Naive thymus-derived CD4-positive, alpha-beta T cell (primary cell): ENCODE data around the gene TMEM178B. TPM values are rescaled to one million over a fixed set of nuclear protein-coding genes. Genes with fewer than 3 reads are reported as not detected.

Experiments
- ATAC-seq: fragments of 150-1000 bp; cut with Tn5 transposase; 2 replicates; pipeline ENCODE4 v1.10.0; 2021; ENCODE audit warnings: mild to moderate bottlenecking, moderate library complexity
- CTCF ChIA-PET: fragments of 350-600 bp; sonication (Branson Sonifier 250); formaldehyde crosslinking; loops from one replicate; lab custom pipeline; 2021; ENCODE audit warnings: antibody characterized with exemption; lab: Charles Lee
- POLR2A ChIA-PET: fragments of 350-600 bp; sonication (Branson Sonifier 250); formaldehyde crosslinking; loops from one replicate; lab custom pipeline; 2021; ENCODE audit warnings: antibody characterized with exemption, inconsistent platforms; lab: Charles Lee
- DNase-seq, 9 donors: peaks; one replicate each; pipeline versions ENCODE4 v3.0.0 to v3.0.0-alpha.2; 2020 to 2022; ENCODE audit warnings: mixed read lengths in 1 of 9
- H3K27ac ChIP-seq: one replicate; pipeline ENCODE4 v1.7.0; 2013; ENCODE audit warnings: mild to moderate bottlenecking, low read depth, low read length, moderate library complexity
- H3K27me3 ChIP-seq, 2 donors: one replicate each; pipeline ENCODE4 v1.7.0; 2013; ENCODE audit warnings: low read length in 2 of 2, mild to moderate bottlenecking in 2 of 2, moderate library complexity in 2 of 2; ENCODE audit not compliant: control insufficient read depth in 2 of 2, insufficient read depth in 2 of 2
- H3K36me3 ChIP-seq, 3 experiments: 1 replicate in 2 of 3; 2 replicates in 1 of 3; pipeline ENCODE4 v1.7.0; 2013; ENCODE audit warnings: low read length in 3 of 3, mild to moderate bottlenecking in 3 of 3, moderate library complexity in 1 of 3; ENCODE audit not compliant: insufficient read depth in 3 of 3, control insufficient read depth in 2 of 3
- H3K4me1 ChIP-seq, 2 donors: one replicate each; pipeline ENCODE4 v1.7.0; 2013; ENCODE audit warnings: low read length in 2 of 2, mild to moderate bottlenecking in 2 of 2, moderate library complexity in 1 of 2; ENCODE audit not compliant: control insufficient read depth in 2 of 2, insufficient read depth in 2 of 2
- H3K4me3 ChIP-seq: 2 replicates; pipeline ENCODE4 v1.7.0; 2013; ENCODE audit warnings: mild to moderate bottlenecking, low read length
- H3K9me3 ChIP-seq, 3 experiments: 1 replicate in 2 of 3; 2 replicates in 1 of 3; pipeline ENCODE4 v1.7.0; 2013; ENCODE audit warnings: low read length in 3 of 3; ENCODE audit not compliant: control insufficient read depth in 2 of 3
- H3K27ac Mint-ChIP-seq, 9 donors: one replicate each; pipeline ENCODE4 v1.8.0; 2020 to 2022; ENCODE audit warnings: mixed read lengths in 9 of 9, mild to moderate bottlenecking in 8 of 9, moderate library complexity in 5 of 9, inconsistent platforms in 2 of 9
- H3K27me3 Mint-ChIP-seq, 5 donors: one replicate each; pipeline ENCODE4 v1.8.0; 2021 to 2022; ENCODE audit warnings: mixed read lengths in 5 of 5, mild to moderate bottlenecking in 1 of 5
- H3K36me3 Mint-ChIP-seq, 5 donors: one replicate each; pipeline ENCODE4 v1.8.0; 2020 to 2022; ENCODE audit warnings: mixed read lengths in 5 of 5, mild to moderate bottlenecking in 3 of 5, inconsistent platforms in 1 of 5
- H3K4me1 Mint-ChIP-seq, 7 donors: one replicate each; pipeline ENCODE4 v1.8.0; 2020 to 2022; ENCODE audit warnings: mixed read lengths in 7 of 7, mild to moderate bottlenecking in 3 of 7, inconsistent platforms in 1 of 7
- H3K4me3 Mint-ChIP-seq, 10 donors: one replicate each; pipeline ENCODE4 v1.8.0; 2020 to 2022; ENCODE audit warnings: mild to moderate bottlenecking in 10 of 10, mixed read lengths in 10 of 10, moderate library complexity in 6 of 10, inconsistent platforms in 2 of 10
- H3K9me3 Mint-ChIP-seq, 11 donors: one replicate each; pipeline ENCODE4 v1.8.0; 2020 to 2022; ENCODE audit warnings: mixed read lengths in 11 of 11, mild to moderate bottlenecking in 4 of 11, inconsistent platforms in 1 of 11, moderate library complexity in 1 of 11
- intact Hi-C, 2 donors: fragments of 100-400 bp; cut with micrococcal nuclease; formaldehyde crosslinking; loops; one replicate each; pipeline ENCODE4 v1.15.1; 2023
- polyA plus RNA-seq, 2 donors: library from polyadenylated mRNA; unstranded; fragments of 300-500 nt; fragmentation: Illumina TruSeq; gene quantifications; one replicate each; pipeline ENCODE4 v1.2.3, GENCODE V29; 2021
- total RNA-seq, 6 experiments: library from RNA in 5 of 6; stranded (reverse) in 5 of 6; gene quantifications; 1 replicate in 5 of 6; 2 replicates in 1 of 6; pipeline ENCODE4 v1.2.3 and lab custom pipeline; 2021 to 2026

Gene TMEM178B
- total and polyA plus RNA-seq, 7 experiments from 2014 or later: 0.05 to 3.0 (median 0.10) TPM; not detected in 4

GRCh38 chr7:141342621-141343408 lies 269.0 kb downstream of the TMEM178B start:
- no peak overlapping the region for H3K27ac Mint-ChIP-seq

GRCh38 chr7:141344153-141344935 lies 270.5 kb downstream of the TMEM178B start:
- POLR2A ChIA-PET: no interaction called here
- no peak overlapping the region for H3K4me3 Mint-ChIP-seq
- peaks cover 0 to 2% (median 0%) of the 10 kb centered on the region in 7 donors for H3K4me1 Mint-ChIP-seq
- ATAC-seq (no peak), DNase-seq (no peak)
- Histone ChIP-seq H3K27ac (no peak overlapping the region), H3K36me3 (no peaks in the 10 kb centered on the region), H3K9me3 (no peaks in the 10 kb centered on the region), H3K4me1 (no peaks in the 10 kb centered on the region), H3K27me3 (no peaks in the 10 kb centered on the region), H3K4me3 (no peak overlapping the region)
- intact Hi-C loops: no loop called here
- CTCF ChIA-PET: no interaction called here
- no peaks in the 10 kb centered on the region for H3K36me3 Mint-ChIP-seq
- peaks cover 10 to 46% (median 27%) of the 10 kb centered on the region in 5 donors for H3K27me3 Mint-ChIP-seq
- H3K27ac Mint-ChIP-seq: no peak overlapping the region
- H3K9me3 Mint-ChIP-seq: peaks cover 0 to 2% (median 0%) of the 10 kb centered on the region in 11 donors

More at GRCh38 chr7:141342621-141343408, 269.0 kb downstream of the TMEM178B start:
- peaks cover 0 to 2% (median 0%) of the 10 kb centered on the region in 11 donors for H3K9me3 Mint-ChIP-seq
- H3K4me1 ChIP-seq: no peaks in the 10 kb centered on the region
- no peaks in the 10 kb centered on the region for H3K36me3 Mint-ChIP-seq
- CTCF ChIA-PET: no interaction called here
- H3K4me3 ChIP-seq: no peak overlapping the region
- POLR2A ChIA-PET: no interaction called here
- H3K4me3 Mint-ChIP-seq: no peak overlapping the region
- H3K27ac ChIP-seq: no peak overlapping the region
- no peaks in the 10 kb centered on the region for H3K9me3 ChIP-seq
- peaks cover 6 to 35% (median 25%) of the 10 kb centered on the region in 5 donors for H3K27me3 Mint-ChIP-seq
- DNase-seq: no peak
- intact Hi-C loops: no loop called here
- no peaks in the 10 kb centered on the region for H3K36me3 ChIP-seq
- ATAC-seq: no peak
- no peaks in the 10 kb centered on the region for H3K27me3 ChIP-seq
- peaks cover 0 to 2% (median 0%) of the 10 kb centered on the region in 7 donors for H3K4me1 Mint-ChIP-seq

GRCh38 chr7:141348728-141349127 lies 274.9 kb downstream of the TMEM178B start:
- H3K4me1 ChIP-seq: no peaks in the 10 kb centered on the region
- no peak for ATAC-seq
- no peak overlapping the region for H3K4me3 Mint-ChIP-seq
- no peaks in the 10 kb centered on the region for H3K9me3 ChIP-seq
- H3K27ac ChIP-seq: no peak overlapping the region
- no peaks in the 10 kb centered on the region for H3K36me3 Mint-ChIP-seq
- H3K27me3 Mint-ChIP-seq: peaks cover 12 to 40% (median 23%) of the 10 kb centered on the region in 5 donors
- DNase-seq: no peak
- H3K9me3 Mint-ChIP-seq: peaks cover 0 to 3% (median 0%) of the 10 kb centered on the region in 11 donors
- no peaks in the 10 kb centered on the region for H3K27me3 ChIP-seq
- CTCF ChIA-PET: no interaction called here
- POLR2A ChIA-PET: no interaction called here
- no peak overlapping the region for H3K27ac Mint-ChIP-seq
- no peak overlapping the region for H3K4me3 ChIP-seq
- intact Hi-C loops: no loop called here
- peaks cover 0 to 2% (median 0%) of the 10 kb centered on the region in 7 donors for H3K4me1 Mint-ChIP-seq
- no peaks in the 10 kb centered on the region for H3K36me3 ChIP-seq

- no peaks in the 10 kb centered on the region for H3K36me3 Mint-ChIP-seq
- H3K4me3 Mint-ChIP-seq: no peak overlapping the region
- Histone ChIP-seq H3K36me3 (no peaks in the 10 kb centered on the region), H3K27ac (no peak overlapping the region), H3K4me1 (no peaks in the 10 kb centered on the region), H3K9me3 (no peaks in the 10 kb centered on the region), H3K4me3 (no peak overlapping the region), H3K27me3 (no peaks in the 10 kb centered on the region)
- no peak for DNase-seq
- H3K27ac Mint-ChIP-seq: no peak overlapping the region
- H3K27me3 Mint-ChIP-seq: peaks cover 13 to 40% (median 23%) of the 10 kb centered on the region in 5 donors
- intact Hi-C loops: no loop called here
- ChIA-PET CTCF (no interaction called here), POLR2A (no interaction called here)
- peaks cover 0 to 3% (median 0%) of the 10 kb centered on the region in 11 donors for H3K9me3 Mint-ChIP-seq
- H3K4me1 Mint-ChIP-seq: peaks cover 0 to 2% (median 1%) of the 10 kb centered on the region in 7 donors
- ATAC-seq: no peak
Observed at GRCh38 chr7:141349338-141349737, 275.5 kb downstream of the TMEM178B start.

GRCh38 chr7:141349804-141350203 lies 275.9 kb downstream of the TMEM178B start:
- H3K4me3 ChIP-seq: no peak overlapping the region
- ChIA-PET POLR2A (no interaction called here), CTCF (no interaction called here)
- intact Hi-C loops: no loop called here
- DNase-seq (no peak), ATAC-seq (no peak)
- Mint-ChIP-seq H3K27ac (no peak overlapping the region), H3K9me3 (peaks cover 0 to 3% (median 0%) of the 10 kb centered on the region in 11 donors), H3K4me3 (no peak overlapping the region), H3K27me3 (peaks cover 16 to 37% (median 23%) of the 10 kb centered on the region in 5 donors), H3K36me3 (no peaks in the 10 kb centered on the region), H3K4me1 (peaks cover 0 to 5% (median 2%) of the 10 kb centered on the region in 7 donors)
- no peaks in the 10 kb centered on the region for H3K4me1 ChIP-seq
- H3K27me3 ChIP-seq: no peaks in the 10 kb centered on the region
- no peaks in the 10 kb centered on the region for H3K9me3 ChIP-seq
- H3K36me3 ChIP-seq: no peaks in the 10 kb centered on the region
- H3K27ac ChIP-seq: no peak overlapping the region

GRCh38 chr7:141351175-141351574 lies 277.3 kb downstream of the TMEM178B start:
- Histone ChIP-seq H3K4me3 (no peak overlapping the region), H3K27ac (no peak overlapping the region), H3K9me3 (no peaks in the 10 kb centered on the region), H3K36me3 (no peaks in the 10 kb centered on the region), H3K27me3 (no peaks in the 10 kb centered on the region), H3K4me1 (no peaks in the 10 kb centered on the region)
- intact Hi-C loops: no loop called here
- Mint-ChIP-seq H3K27ac (no peak overlapping the region), H3K9me3 (peaks cover 0 to 3% (median 0%) of the 10 kb centered on the region in 11 donors), H3K4me1 (peaks cover 0 to 5% (median 2%) of the 10 kb centered on the region in 7 donors), H3K4me3 (no peak overlapping the region), H3K27me3 (peaks cover 18 to 37% (median 25%) of the 10 kb centered on the region in 5 donors), H3K36me3 (no peaks in the 10 kb centered on the region)
- DNase-seq (no peak), ATAC-seq (no peak)
- ChIA-PET POLR2A (no interaction called here), CTCF (no interaction called here)
